Measurements from ENCODE around the gene EMP2.
"Not testable (repeated sequence)": the region's sequence is repeated elsewhere in the genome, so short reads cannot be mapped to it uniquely, and the experiment has no call there.

Gene EMP2

DNA sequence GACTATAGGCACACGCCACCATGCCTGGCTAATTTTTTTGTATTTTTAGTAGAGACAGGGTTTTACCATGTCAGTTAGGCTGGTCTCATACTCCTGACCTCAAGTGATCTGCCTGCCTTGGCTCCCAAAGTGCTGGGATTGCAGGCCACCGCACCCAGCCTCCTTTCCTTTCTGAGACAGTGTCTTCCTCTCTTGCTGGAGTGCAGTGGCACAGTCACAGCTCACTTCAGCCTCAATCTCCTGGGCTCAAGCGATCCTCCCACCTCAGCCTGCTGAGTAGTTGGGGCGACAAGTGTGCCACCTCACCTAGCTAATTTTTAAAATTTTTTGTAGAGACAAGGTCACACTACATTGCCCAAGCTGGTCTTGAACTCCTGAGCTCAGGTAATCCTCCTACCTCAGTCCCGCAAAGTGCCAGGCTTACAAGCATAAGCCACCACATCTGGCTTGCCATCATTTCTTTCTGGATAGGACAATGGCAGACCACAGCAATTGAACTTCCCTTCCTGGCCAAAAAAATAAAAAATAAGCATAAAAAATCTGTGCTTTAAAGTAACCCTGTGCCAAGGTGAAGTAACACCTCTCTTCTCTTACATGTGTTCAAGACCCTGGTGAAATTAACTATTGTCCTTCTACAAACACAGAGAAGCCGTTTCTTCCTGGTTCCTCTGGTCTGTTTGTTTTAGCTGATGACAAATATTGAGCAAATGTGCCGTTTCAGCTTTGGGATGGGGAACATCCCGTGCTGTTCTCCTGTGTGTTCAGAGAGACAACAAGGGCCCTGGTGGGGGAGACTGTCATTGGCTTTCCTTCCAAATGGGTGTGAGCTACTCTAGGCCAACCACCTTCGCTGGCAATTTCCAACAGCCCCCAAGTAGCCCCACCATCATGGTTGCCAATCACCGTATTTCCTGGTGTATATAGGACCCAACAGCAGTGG lies 60.2 kb downstream of the EMP2 start:
- no peak for DNase-seq

- no peak for DNase-seq
These were observed 61.1 kb downstream of the EMP2 start for GRCh38 chr16:10519297-10519696.

GRCh38 chr16:10518479-10519041 lies 61.8 kb downstream of the EMP2 start:
- no peak for DNase-seq

GRCh38 chr16:10517868-10518267 lies 62.5 kb downstream of the EMP2 start:
- DNase-seq: no peak

- DNase-seq: peak; percentile 50 to 60
These were observed 65.9 kb downstream of the EMP2 start for GRCh38 chr16:10514369-10515055.

- no peak for DNase-seq
These were observed 68.6 kb downstream of the EMP2 start for GRCh38 chr16:10511829-10512228.

- no peak for DNase-seq
These were observed 70.1 kb downstream of the EMP2 start for GRCh38 chr16:10510279-10510678.

- peak; percentile 76 to 79 for DNase-seq
These were observed 70.8 kb downstream of the EMP2 start for GRCh38 chr16:10509534-10510025.

GRCh38 chr16:10505286-10505685 lies 75.1 kb downstream of the EMP2 start:
- DNase-seq: not testable (repeated sequence)

DNA sequence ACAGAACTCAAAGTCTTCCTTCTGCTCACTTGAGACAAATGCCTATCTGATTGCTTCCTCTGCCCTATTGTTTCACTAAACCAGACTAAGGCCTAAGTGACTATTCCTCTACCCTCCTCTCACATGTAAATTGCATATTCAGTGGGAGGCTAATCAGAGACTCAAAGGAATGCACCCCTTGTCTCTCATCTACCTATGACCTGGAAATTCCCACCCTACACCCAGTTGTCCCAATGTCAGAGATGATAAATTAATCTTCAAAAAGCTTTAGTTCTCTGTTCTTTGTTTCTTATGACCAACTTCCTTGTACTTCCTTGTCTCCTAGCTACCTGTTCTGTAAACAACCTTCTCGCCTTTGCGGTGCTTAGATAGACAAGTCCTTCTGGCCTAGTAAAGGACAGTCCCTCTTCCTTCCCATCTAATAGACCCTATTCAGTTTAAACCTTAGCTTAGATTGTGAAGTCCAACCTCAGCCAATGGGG lies 76.0 kb downstream of the EMP2 start:
- DNase-seq: no peak

GRCh38 chr16:10502776-10503175 lies 77.6 kb downstream of the EMP2 start:
- DNase-seq: no peak

GRCh38 chr16:10501016-10501607 lies 79.3 kb downstream of the EMP2 start:
- no peak for DNase-seq

DNA sequence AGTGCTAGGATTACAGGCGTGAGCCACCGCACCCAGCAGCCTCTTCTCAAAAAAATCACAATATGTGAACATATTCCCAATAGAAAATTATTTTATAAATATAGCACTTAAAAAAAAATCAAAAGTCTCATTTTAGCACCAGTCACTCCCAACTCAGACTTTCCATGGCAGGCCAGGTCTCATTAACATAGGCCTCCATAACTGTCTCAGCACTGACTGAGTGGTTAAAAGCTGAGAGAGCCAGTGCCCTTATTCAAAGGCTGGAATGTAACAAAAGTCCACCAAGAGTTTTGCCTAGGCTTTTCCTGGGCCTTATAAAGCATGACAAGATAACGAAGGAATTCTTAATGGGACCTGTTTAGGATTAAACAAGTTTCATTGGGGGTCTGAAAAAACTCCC lies 79.8 kb downstream of the EMP2 start:
- no peak for DNase-seq

DNA sequence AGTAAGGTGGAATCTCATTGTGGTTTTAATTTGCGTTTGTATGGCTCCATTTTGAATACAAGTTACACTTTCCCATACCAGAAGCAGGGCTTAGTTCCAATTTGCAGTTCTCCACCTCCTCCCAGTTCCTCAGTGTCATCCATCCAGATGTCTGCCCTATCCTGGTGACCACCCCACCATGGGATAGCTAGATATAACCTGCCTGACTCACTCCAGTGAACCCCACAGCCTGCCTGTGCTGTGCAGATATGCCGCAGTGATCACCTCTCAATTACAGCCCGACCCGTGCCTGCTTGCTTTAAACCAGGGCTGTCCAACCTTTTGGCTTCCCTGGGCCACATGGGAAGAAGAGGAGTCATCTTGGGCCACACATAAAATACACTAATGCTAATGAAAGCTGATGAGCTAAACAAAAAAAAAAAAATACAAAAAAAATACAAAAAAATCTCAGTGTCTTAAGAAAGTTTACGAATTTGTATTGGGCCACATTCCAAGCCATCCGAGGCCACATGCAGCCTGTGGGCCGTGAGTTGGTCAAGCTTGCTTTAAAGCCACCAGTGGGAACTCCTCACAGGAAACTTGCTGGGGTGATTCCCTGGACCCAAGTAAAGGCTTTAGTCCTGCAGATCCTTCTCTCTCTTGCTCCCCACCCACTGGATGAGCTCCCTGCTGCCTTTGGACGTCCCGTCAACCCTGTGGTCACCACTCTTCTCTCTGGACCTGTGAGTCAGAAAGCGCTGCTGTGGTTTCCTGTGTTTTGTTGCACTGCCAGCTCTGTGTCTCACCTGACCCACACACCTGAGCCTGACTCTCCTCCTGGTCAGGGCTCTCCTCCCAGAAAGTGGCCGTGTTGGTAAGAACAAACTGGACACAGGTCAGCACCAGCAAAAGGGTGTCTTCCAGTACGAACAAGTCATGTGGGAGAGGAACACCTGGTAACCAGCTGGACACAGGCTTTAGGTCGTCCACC lies 83.0 kb downstream of the EMP2 start:
- DNase-seq: no peak

GRCh38 chr16:10495031-10495345 lies 85.4 kb downstream of the EMP2 start:
- DNase-seq: no peak

DNA sequence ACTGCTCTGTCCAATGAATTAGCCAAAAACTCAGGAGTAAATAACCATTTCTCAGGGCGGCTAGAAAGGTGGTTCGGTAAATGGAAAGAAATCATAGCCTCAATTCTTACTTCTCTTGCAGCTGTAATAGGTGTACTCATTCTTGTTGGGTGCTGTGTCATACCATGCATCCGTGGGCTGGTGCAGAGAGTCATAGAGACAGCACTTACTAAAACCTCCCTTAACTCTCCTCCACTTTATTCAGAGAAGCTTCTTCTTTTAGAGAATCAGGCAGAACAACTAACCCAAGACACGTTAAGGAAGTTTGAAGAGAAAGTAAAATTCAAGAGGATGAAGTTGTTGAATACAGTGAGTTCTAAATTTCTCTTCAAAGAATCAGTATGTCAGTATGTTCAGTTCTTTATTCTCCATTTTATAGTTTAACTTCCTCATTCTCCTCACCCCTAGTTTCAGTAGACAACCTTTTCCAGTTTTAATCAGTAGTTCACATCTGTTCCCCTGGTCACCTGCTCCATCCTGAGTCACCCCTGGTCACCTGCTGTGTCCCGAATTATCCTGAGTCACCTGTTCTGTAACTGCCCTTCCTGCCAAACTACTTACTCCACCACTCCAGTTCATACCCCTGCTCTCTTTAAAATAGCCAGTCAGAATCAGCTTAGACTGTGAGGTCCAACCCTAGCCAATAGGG lies 85.9 kb downstream of the EMP2 start:
- no peak for DNase-seq

- no peak for DNase-seq
These were observed 87.1 kb downstream of the EMP2 start for GRCh38 chr16:10493276-10493675.

GRCh38 chr16:10490141-10490540 lies 90.3 kb downstream of the EMP2 start:
- DNase-seq: no peak

GRCh38 chr16:10485698-10486382 lies 94.6 kb downstream of the EMP2 start:
- no peak for DNase-seq

- DNase-seq: no peak
These were observed 95.2 kb downstream of the EMP2 start for GRCh38 chr16:10485159-10485558.

GRCh38 chr16:10480151-10480550 lies 100.2 kb downstream of the EMP2 start:
- no peak for DNase-seq

Data from CD4-positive, alpha-beta T cell treated with Interleukin-4 for 1 hour (primary cell).